ENCODE data around the gene NUDT8. TPM values are rescaled to one million over a fixed set of nuclear protein-coding genes. Genes with fewer than 3 reads are reported as not detected.

The NUDT8 gene
- total and polyA plus RNA-seq, 9 of the 15 experiments (the other 6 are each of a cell fraction or from before 2014, with no cell fraction given): 0.23 to 27.8 (median 5.0) TPM

- TF ChIP-seq CREB1 (IDR thresholded peaks at IDR 0.05): no peak
- no peak for TF ChIP-seq CREB1 (CRISPR knock-in tag; IDR thresholded peaks at IDR 0.05)
- peak; percentile 82 for TF ChIP-seq PRDM10 (IDR thresholded peaks at IDR 0.05; ENCODE audit: partially characterized antibody)
- TF ChIP-seq CBX1 (IDR thresholded peaks at IDR 0.05; ENCODE audit: low read depth): 0 out of 2 replicates have a peak, but pooled peaks have one; percentile 45
- TF ChIP-seq HNRNPH1 (optimal IDR thresholded peaks at IDR 0.05; ENCODE audit: low read depth, low read length): no peak
- peak; percentile 87 for TF ChIP-seq BCOR (IDR thresholded peaks at IDR 0.05)
- TF ChIP-seq ELF1 (tag; IDR thresholded peaks at IDR 0.05): no peak
- TF ChIP-seq ZNF507 (tag; conservative IDR thresholded peaks at IDR 0.05): no peak
- peak in 1 of 2 experiments; percentile 98; a peak in 2 of 4 replicates for TF ChIP-seq KDM1A (IDR thresholded peaks at IDR 0.05)
- peak; percentile 37; the same call in 1 of the 2 replicates for TF ChIP-seq NR3C1 (CRISPR knock-in tag; IDR thresholded peaks at IDR 0.05)
- TF ChIP-seq ZBTB43 (CRISPR knock-in tag; IDR thresholded peaks at IDR 0.05): peak; percentile 86; the same call in 1 of the 2 replicates
- peak; percentile 18; the same call in 1 of the 2 replicates for TF ChIP-seq CBFA2T3 (IDR thresholded peaks at IDR 0.05)
- TF ChIP-seq ZBTB26 (CRISPR knock-in tag; IDR thresholded peaks at IDR 0.05): no peak
- no peak for TF ChIP-seq HNRNPLL (IDR thresholded peaks at IDR 0.05; ENCODE audit: low read depth, low read length, poor library complexity, severe bottlenecking)
- TF ChIP-seq CREB3 (tag; conservative IDR thresholded peaks at IDR 0.05; ENCODE audit: low read depth): no peak
- TF ChIP-seq ZZZ3 (IDR thresholded peaks at IDR 0.05): no peak
- TF ChIP-seq ZNF445 (CRISPR knock-in tag; IDR thresholded peaks at IDR 0.05; ENCODE audit: low read depth): no peak
- TF ChIP-seq EHMT2 (IDR thresholded peaks at IDR 0.05): no peak
- TF ChIP-seq ZFP30 (CRISPR knock-in tag; IDR thresholded peaks at IDR 0.05; ENCODE audit: borderline replicate concordance): no peak
- peak; percentile 62; the same call in 1 of the 2 replicates for TF ChIP-seq IRF2 (CRISPR knock-in tag; IDR thresholded peaks at IDR 0.05)
- no peak for TF ChIP-seq ZNF311 (CRISPR knock-in tag; IDR thresholded peaks at IDR 0.05)
- TF ChIP-seq HDAC2 (IDR thresholded peaks at IDR 0.05): no peak
- TF ChIP-seq PTTG1 (tag; IDR thresholded peaks at IDR 0.05; ENCODE audit: low read depth): no peak
Measured at GRCh38 chr11:67649634-67650510, 20.1 kb upstream of the NUDT8 start (continued).

Data from K562 (cell line).